ENCODE results near the gene SCYL1. TPM values are rescaled to one million over a fixed set of nuclear protein-coding genes. Genes with fewer than 3 reads are reported as not detected.

The SCYL1 gene
- total RNA-seq, 1 experiment from 2014 or later = 106 TPM

DNA sequence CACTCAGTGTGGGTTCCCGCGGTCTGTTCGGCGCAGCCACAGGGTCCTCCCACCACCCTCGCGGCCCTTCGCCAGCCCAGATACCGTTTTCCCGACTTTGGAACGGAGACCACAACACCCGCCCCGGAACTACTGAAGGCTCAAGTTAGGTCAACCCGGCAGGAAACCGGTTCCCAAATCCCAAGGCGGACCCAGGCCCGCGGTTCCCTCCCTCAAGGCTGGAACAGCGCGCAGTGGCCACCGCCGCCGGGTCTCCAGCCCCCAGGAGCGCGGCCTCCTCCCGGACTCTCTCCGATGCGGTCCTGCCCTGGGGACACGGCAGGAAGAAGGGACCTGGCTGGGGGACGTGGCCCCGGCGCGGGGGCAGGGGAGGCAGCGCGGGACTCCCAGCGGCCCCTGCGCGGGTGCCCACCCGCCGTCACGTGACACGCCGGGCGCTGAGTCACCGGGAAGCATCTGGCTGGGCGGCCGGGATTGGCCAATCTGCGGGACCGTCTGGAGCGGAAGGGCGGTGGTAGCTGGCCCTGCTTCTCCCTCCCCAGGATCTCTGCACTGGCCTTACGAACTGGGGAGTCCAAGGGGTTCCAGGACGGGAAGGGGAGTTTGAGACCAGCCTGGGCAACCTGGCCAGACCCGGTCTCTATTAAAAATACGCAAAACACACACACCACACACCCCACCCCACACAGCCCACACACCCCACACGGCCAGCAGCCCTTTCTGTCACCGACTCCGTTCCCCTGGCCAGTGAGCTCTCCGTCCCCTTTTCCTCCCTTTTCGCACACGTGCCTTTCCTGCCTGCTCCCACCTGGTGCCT, 47.5 kb upstream of the SCYL1 start:
- Histone ChIP-seq H3K27me3 (ENCODE audit: insufficient read depth, low read depth) (no peaks in the 10 kb centered on the region), H3F3A (ENCODE audit: insufficient read depth, low read depth) (peaks cover 69% of the 10 kb centered on the region), H3K9me3 (ENCODE audit: insufficient read depth, low read depth) (no peaks in the 10 kb centered on the region), H2AFZ (peak overlapping the region; percentile 34; the same call in 1 of the 2 replicates), H3K4me1 (replicated peaks; ENCODE audit: insufficient read depth) (peaks cover 61% of the 10 kb centered on the region), H3K4me2 (peak overlapping the region; percentile 89), H3K79me2 (ENCODE audit: low read depth) (peaks cover 33% of the 10 kb centered on the region), H3K4me3 (peak overlapping the region; percentile 74), H3K27ac (peak overlapping the region; percentile 88), H3K9me2 (ENCODE audit: insufficient read depth) (no peaks in the 10 kb centered on the region), H3K36me3 (ENCODE audit: low read depth) (no peaks in the 10 kb centered on the region), H4K20me1 (ENCODE audit: insufficient read depth) (no peaks in the 10 kb centered on the region)
- CTCF ChIA-PET = interaction anchor here (0.6 to 4.1 kb wide), 6 partner anchors 9 to 165 kb away, joined by 3 to 18 read pairs (median 3); partner anchors contain the start of gene MALAT1
- BruUV-seq (replicated peaks) = no TSS peak
- POLR2A ChIA-PET (ENCODE audit: unreplicated experiment) = interaction anchor here (0.6 to 3.3 kb wide), 25 partner anchors 8 to 547 kb away, joined by 3 to 61 read pairs (median 5); partner anchors contain the start of genes DPF2, MALAT1, MRPL49 and NEAT1
- intact Hi-C loops (cut with micrococcal nuclease; ENCODE audit: unreplicated experiment) = loop anchor here (1.0 kb wide), 1 partner anchor 20 kb away; no protein-coding TSS in a partner anchor
- DNase-seq = peak; percentile 87 to 98
- TF ChIP-seq, protein P1, sequence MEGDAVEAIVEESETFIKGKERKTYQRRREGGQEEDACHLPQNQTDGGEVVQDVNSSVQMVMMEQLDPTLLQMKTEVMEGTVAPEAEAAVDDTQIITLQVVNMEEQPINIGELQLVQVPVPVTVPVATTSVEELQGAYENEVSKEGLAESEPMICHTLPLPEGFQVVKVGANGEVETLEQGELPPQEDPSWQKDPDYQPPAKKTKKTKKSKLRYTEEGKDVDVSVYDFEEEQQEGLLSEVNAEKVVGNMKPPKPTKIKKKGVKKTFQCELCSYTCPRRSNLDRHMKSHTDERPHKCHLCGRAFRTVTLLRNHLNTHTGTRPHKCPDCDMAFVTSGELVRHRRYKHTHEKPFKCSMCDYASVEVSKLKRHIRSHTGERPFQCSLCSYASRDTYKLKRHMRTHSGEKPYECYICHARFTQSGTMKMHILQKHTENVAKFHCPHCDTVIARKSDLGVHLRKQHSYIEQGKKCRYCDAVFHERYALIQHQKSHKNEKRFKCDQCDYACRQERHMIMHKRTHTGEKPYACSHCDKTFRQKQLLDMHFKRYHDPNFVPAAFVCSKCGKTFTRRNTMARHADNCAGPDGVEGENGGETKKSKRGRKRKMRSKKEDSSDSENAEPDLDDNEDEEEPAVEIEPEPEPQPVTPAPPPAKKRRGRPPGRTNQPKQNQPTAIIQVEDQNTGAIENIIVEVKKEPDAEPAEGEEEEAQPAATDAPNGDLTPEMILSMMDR (conservative IDR thresholded peaks at IDR 0.05) = no peak

DNA sequence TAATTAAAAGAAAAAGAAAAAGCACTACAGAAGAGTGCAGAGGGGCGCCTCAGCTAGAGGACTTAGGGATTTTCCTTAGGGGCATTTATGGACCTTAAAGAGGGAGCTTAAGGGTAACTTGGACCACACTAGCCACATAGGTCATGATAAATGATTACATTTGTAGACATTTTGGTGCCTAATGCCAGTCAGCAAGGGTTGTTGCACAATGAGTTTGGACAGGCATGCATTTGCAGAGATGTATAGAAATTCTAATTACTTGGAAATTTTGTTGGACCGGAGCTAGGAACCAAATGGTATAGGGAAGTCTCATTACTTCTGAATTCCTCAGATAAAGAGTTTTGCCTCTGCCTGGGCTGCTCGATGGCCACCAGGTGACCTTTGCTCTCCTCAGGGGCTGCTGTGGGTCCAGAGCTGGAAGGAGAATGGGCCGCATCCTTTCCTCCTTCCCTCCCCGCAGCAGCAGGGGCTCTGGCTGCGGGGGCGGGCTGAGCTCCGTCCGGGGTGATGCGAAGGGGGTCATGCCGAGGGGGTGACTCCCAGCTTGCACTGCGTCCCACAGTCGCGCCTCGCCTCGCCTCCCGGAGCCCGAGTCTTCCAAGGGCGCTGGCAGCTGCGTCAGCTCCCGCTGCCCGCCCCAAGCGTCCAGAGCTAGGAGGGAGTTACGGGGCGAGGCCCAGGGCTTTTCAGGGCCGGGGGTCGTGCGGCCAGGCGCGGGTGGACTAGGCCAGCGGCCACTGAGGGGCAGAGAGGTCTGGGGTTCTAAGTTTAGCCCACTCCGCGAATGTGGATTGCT, 46.3 kb upstream of the SCYL1 start:
- H3K4me1 ChIP-seq (replicated peaks; ENCODE audit: insufficient read depth) = peaks cover 52% of the 10 kb centered on the region
- H3F3A ChIP-seq (ENCODE audit: insufficient read depth, low read depth) = peaks cover 57% of the 10 kb centered on the region
- DNase-seq = no peak
- no peaks in the 10 kb centered on the region for H3K36me3 ChIP-seq (ENCODE audit: low read depth)
- H3K27me3 ChIP-seq (ENCODE audit: insufficient read depth, low read depth) = no peaks in the 10 kb centered on the region
- ChIA-PET POLR2A (ENCODE audit: unreplicated experiment) (interaction anchor here (0.6 to 3.3 kb wide), 13 partner anchors 10 to 59 kb away, joined by 3 to 61 read pairs (median 11); partner anchors contain the start of genes MALAT1 and NEAT1), CTCF (interaction anchor here (4.1 kb wide), 1 partner anchor 13 kb away, joined by 18 read pairs; no protein-coding TSS in a partner anchor)
- no TSS peak for BruUV-seq (replicated peaks)
- no peaks in the 10 kb centered on the region for H4K20me1 ChIP-seq (ENCODE audit: insufficient read depth)
- H3K27ac ChIP-seq = peak overlapping the region; percentile 88; the same call in 1 of the 2 replicates
- H3K4me2 ChIP-seq = no peak overlapping the region
- no peaks in the 10 kb centered on the region for H3K9me3 ChIP-seq (ENCODE audit: insufficient read depth, low read depth)
- peaks cover 28% of the 10 kb centered on the region for H3K79me2 ChIP-seq (ENCODE audit: low read depth)
- no peak overlapping the region for H3K4me3 ChIP-seq
- no peak for TF ChIP-seq EZH2 (IDR thresholded peaks at IDR 0.05; ENCODE audit: low read depth)
- TF ChIP-seq, protein P1 (conservative IDR thresholded peaks at IDR 0.05) = no peak
- no peak overlapping the region for H2AFZ ChIP-seq
- H3K9me2 ChIP-seq (ENCODE audit: insufficient read depth) = no peaks in the 10 kb centered on the region
- intact Hi-C loops (cut with micrococcal nuclease; ENCODE audit: unreplicated experiment) = no loop called here
